HG02943 (cell line): ENCODE data around the gene TSPAN2.
"Not testable (repeated sequence)": the region's sequence is repeated elsewhere in the genome, so short reads cannot be mapped to it uniquely, and the experiment has no call there.

Source experiments
- ATAC-seq: cut with Tn5 transposase; IDR thresholded peaks from one replicate; pipeline ENCODE4 v1.9.1; 2021; ENCODE audit warnings: mild to moderate bottlenecking, low read depth, moderate library complexity; ENCODE audit not compliant: unreplicated experiment

The TSPAN2 gene

DNA sequence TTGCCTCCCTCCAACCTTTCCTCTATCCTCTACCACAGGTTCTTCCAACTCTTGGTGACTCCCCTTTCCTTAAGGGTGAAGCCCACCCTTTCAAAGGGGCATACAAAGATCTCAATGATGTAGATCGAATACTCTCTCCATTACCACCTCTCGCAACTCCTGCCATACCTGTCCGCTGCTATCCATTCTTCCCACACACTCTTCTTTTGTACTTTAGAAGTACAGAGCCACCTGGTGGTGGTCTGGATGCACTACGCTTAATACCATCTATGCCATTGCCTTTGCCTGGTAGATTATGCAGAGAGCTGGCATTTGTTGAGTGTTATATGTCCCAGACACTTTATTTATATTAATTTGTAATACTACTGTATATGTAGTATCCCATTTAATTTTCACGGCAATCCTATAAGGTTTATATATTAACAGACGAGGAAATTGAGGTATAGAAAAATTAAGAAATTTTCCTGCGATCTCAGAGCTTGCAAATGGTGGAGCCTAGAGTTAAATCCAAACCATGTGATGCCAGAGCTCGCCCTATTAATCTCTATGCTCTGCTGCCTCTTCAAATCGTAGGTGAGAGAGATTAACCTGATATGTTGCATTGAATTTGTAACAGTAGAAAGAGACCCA lies 36.7 kb downstream of the TSPAN2 start:
- ATAC-seq, result no peak

DNA sequence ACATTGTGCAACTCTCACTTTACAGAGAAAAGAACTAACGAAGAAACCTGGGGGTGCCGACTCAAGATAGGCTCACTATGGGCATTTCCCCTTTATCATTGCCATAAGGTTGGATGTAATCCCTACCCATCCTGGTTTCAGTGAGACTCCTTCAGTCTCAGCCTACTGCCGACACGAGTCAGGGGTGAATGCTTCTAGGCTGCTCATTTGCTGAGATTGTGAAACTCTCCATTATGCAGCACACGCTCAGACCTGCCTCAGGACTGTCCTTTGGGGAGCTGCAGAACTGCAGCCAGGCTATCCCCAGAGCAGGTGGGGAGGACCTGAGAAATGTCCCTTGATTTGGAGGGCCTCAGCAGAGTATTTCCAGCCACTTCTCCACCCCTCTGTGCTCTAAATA lies 37.5 kb downstream of the TSPAN2 start:
- ATAC-seq, result no peak

DNA sequence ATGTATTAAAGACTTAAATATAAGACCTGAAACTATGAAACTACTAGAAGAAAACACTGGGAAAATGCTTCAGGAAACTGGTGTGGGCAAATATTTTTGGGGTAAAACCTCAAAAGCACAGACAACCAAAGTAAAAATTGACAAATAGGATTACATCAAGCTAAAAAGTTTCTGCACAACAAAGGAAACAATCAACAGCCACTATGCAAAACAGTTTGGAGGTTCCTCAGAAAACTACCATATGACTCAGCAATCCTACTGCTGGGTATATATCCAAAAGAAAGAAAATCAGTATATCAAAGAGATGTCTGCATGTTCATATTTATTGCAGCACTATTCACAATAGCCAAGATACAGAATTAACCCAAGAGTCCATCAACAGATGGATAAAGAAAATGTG lies 42.6 kb downstream of the TSPAN2 start:
- ATAC-seq, result no peak

DNA sequence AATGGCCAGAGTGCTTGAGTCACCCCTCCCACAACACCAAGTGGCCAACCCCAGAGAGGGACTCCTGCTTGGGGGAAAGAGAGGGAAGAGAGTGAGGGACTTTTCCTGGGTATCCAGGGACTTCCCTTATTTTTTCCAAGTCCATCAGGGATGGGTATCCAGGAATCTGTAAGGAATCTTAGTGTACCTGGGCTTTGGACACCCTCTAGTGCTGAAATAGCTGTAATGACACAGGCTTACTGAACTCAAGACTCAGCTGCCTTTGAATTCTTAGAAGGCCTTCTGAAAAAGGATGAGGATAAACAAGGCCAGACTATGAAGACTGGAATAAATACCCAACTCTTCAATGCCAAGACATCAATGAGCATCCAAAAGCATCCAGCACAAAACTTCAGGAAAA lies 47.6 kb downstream of the TSPAN2 start:
- no peak for ATAC-seq

DNA sequence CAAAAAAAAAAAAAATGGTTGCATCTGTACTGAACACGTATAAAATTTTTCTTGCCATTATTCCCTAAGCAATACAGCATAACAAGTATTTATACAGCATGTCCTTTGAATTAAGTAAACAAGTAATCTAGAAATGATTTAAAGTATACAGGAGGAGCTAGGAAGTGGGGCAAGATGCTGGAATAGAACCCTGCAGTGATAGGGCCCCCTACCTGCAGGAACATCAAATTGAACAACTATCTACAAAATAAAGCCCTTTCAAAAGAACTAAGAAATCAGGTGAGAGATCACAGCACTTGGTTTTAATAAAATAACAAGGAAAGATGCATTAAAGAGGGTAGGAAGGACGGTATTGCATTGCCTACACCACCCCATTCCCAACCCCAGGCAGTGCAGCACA lies 48.8 kb downstream of the TSPAN2 start:
- ATAC-seq, result no peak

DNA sequence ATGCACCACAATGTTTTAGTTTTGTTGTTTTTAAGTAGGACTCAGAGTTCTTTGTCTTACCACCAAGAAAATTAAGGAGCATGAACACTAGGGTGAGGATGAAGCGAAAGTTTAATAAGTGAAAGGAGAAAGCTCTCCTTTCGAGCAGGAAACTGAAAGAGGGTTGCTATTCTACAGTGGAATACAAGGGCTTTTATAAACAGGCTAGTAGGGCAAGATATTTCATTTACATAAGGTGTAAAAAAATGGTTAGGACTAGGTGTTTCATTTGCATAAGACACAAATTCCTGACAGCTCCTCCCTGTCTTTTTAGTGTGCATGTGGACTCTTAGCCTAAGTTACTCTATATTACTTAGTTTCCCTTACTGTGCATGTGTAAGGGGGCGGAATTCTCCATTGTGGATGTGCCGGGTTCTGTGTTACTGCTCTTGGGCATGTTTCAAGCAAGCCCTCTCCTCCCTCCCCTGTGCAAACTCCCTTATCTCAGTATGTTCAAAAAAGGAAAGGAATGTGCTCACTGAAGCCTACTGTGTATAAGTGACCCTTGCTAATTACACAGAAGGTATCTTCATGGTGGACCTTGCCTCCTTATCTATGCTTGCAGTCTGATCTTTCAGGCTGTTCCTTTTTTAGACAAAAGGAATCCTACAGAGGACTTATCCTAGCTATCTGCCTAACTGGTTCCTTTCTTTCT lies 52.3 kb downstream of the TSPAN2 start:
- ATAC-seq, result no peak

DNA sequence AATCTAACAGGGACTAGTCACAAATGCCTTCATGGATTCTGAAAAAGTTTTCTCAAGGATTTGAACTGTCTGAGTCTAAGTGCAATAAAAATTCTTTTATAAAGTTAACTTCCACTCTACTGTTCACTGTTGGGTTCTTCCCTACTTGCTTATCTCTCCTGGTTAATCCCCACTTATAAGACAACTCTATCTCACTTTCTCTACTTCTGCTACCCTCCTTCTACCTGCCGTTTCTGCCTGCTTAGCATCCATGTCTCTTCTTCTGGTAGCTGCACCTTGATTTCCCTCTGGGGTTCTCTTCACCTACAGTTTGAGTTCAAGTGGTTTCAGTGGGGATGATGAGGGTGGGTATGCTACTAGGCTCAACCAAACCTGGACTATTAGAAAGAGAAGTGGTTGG lies 53.7 kb downstream of the TSPAN2 start:
- no peak for ATAC-seq

DNA sequence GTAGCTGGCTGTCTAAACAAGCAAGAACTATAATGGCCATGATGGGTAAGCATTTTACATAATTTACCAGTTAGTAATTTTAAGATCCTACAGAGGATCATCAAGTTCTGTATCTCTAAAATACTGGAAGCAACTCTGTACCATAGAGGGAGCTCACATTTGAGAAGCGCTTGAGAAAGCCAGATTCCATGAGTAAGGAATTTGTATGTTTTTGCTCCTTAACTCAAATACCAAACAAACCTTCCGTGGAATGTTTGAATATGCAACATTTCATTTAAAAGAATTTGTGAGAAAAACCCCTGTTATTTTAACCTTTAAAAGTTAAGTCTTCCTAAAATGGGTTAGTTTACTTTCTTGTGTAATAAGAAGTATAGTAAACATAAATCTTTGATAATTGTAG lies 57.7 kb downstream of the TSPAN2 start:
- no peak for ATAC-seq

DNA sequence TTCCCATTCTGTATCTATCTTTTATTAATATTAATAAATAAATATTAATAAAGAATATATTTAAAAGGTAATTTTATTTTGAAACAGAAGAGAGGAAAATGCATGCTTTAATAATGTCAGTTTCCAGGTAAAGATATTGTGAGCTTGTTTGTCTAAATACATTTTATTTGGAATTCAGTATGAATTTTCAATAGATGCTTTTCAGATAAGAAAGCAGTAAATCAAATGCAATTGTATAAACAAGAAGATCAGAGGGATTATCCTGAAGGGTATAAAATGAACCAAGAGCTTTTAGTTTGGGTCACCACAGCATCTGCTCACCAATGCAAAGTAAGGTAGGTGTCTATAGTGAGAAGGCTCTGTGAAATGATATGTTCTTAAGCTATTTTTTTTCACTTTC lies 59.8 kb downstream of the TSPAN2 start, which contains the start of gene TSHB:
TSS of gene TSHB (plus strand) at position 301 of the 400 bp plus-strand sequence. CDS start 3,537 bp downstream, outside the sequence.
- no peak for ATAC-seq

DNA sequence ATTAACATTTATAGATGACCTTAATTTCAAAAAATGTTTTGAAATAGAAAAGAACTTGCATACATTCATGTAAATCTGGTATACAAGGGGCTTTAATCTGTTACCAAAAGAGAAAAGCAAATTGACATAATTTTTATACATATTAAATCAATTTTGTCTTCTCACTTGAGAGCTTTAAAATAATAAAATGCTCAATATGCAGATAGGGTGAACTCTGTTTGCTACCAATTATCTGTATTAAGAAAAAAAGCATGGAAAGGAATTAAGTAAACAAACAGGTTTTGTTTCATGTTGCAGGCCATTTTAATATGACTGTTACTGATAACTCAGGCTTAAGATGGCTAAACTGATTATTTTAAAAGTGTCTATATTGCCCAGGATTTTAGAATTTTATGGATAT lies 65.7 kb downstream of the TSPAN2 start:
- no peak for ATAC-seq

DNA sequence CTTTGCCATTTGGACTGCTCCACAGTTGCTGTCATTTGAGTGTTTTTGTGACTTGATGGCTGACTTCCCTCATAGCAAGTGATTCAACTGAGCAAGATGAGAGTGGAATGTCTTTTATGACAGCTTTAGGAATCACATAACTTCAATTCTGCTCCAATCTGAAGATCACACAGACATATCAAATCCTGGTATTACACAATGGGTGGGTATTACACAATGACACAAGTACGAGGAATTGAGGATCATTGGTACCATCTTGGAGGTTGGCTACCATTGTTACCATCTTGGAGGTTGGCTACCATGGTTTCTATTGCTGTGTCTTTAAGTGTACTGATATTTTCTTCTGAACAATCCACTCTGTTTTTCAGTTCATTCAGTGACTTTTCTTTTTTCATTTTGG lies 68.2 kb downstream of the TSPAN2 start:
- ATAC-seq, result no peak

DNA sequence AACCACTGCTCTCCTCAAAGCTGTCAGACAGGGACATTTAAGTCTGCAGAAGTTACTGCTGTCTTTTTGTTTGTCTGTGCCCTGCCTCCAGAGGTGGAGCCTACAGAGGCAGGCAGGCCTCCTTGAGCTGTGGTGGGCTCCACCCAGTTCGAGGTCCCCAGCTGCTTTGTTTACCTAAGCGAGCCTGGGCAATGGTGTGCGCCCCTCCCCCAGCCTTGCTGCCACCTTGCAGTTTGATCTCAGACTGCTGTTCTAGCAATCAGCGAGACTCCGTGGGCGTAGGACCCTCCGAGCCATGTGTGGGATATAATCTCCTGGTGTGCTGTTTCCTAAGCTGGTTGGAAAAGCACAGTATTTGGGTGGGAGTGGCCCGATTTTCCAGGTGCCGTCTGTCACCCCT lies 69.8 kb downstream of the TSPAN2 start:
- not testable (repeated sequence) for ATAC-seq

DNA sequence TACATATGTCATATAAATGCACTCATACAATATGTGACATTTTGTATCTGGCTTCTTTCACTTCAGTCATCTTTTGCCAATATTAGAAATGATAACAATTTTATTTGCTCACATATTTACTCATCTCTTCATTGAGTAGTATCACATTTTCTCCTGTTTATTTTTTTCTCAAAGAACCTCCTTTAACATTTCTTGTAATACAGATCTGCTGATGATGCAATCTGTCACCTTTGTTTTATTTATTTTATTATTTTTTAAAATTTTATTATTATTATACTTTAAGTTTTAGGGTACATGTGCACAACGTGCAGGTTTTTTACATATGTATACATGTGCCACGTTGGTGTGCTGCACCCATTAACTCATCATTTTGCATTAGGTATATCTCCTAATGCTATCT lies 75.5 kb downstream of the TSPAN2 start:
- ATAC-seq, result no peak

DNA sequence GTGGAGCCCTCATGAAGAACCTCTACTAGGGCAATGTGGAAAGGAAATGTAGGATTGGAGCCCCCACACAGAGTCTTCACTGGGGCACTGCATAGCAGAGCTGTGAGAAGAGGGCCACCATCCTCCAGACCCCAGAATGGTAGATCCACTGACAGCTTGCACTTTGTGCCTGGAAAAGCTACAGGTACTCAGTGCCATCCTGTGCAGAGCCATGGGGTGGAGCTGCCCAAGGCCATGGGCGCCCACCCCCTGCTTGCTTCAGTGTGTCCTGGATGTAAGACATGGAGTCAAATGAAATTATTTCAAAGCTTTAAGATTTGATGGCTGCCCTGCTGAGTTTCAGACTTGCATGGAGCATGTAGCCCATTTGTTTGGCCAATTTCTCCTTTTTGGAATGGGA lies 76.9 kb downstream of the TSPAN2 start:
- ATAC-seq, result no peak

DNA sequence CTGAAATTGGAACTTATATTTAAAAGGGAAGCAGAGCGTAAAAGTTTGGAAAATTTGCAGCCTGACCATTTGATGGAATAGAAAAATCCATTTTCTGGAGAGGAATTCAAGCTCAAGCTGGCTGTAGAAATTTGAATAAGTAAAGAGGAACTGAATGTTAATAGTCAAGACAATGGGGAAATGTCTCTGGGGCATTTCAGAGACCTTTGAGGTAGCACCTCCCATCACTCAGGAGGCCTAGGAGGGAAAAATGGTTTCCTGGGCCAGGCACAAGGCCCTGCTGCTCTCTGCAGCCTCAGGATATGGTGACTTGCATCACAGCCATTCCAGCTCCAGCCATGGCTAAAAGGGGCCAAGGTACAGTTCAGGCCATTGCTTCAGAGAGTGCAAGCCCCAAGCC lies 77.3 kb downstream of the TSPAN2 start:
- no peak for ATAC-seq

DNA sequence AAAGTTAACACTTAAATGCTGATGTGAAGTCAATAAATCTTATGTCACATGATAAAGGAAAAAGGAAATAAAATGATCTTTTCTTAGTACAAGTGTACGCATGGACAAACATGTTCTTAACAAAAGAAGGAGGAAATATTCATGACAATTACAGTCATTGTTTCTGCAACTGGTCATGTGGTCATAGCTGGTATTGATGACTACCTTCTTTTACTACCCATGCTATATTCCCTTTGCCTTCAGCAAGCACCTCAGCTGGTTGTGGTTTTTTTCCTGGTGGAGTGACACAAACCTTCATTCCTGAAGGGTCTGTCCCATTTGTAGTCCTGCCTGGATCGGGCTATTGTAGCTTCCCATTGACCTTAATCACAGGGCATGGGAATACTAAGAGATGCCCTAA lies 83.1 kb downstream of the TSPAN2 start:
- no peak for ATAC-seq
